ENCODE results near the gene SEZ6L.

Gene SEZ6L

DNA sequence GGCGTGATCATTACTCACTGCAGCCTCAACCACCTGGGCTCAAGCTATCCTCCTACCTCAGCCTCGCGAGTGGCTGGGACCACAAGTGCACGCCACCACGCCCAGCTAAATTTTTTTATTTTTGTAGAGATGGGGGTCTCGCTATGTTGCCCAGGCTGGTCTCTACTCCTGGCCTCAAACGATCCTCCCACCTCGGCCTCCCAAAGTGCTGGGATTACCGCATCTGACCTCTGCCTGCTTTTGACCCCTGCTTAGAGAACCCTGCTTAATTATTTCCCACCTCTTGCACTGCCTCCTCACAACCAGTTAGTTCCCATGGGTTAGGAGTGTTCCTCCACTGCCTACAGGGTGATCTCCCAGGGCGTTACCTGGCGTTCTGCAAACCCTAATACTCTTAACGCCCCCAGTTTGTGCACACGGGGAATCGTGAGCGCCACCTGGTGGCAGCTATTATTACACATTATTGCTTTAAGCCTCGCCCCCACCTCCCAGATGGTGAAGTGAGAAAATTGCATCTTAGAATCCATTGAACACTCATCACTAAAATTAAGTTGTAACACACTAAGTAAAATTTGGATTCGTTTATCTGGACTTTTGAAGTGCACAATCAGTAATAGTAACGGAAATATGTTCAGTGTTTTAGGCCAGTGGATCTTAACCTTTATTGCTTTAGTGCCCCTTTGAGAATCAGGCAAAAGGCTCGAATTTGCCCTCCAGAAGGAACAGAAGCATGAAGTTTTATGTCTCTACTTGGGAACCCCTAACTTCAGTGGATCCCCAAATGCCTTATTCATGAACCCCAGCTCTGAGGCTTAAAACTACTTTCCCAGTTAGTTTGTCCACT, 198.4 kb downstream of the SEZ6L start:
- Histone ChIP-seq H3K4me3 (ENCODE audit: low read depth in 1 of 2, low read length in 1 of 2) (no peak overlapping the region), H3K27ac (no peak overlapping the region), H3K36me3 (no peaks in the 10 kb centered on the region), H3K9me3 (no peaks in the 10 kb centered on the region), H3K4me1 (ENCODE audit: control insufficient read depth in 1 of 2, insufficient read depth in 1 of 2, low read depth in 1 of 2, low read length in 1 of 2) (no peaks in the 10 kb centered on the region), H3K27me3 (peaks cover 12% of the 10 kb centered on the region)
- TF ChIP-seq, protein P1, sequence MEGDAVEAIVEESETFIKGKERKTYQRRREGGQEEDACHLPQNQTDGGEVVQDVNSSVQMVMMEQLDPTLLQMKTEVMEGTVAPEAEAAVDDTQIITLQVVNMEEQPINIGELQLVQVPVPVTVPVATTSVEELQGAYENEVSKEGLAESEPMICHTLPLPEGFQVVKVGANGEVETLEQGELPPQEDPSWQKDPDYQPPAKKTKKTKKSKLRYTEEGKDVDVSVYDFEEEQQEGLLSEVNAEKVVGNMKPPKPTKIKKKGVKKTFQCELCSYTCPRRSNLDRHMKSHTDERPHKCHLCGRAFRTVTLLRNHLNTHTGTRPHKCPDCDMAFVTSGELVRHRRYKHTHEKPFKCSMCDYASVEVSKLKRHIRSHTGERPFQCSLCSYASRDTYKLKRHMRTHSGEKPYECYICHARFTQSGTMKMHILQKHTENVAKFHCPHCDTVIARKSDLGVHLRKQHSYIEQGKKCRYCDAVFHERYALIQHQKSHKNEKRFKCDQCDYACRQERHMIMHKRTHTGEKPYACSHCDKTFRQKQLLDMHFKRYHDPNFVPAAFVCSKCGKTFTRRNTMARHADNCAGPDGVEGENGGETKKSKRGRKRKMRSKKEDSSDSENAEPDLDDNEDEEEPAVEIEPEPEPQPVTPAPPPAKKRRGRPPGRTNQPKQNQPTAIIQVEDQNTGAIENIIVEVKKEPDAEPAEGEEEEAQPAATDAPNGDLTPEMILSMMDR (IDR thresholded peaks at IDR 0.05), result peak; percentile 62

DNA sequence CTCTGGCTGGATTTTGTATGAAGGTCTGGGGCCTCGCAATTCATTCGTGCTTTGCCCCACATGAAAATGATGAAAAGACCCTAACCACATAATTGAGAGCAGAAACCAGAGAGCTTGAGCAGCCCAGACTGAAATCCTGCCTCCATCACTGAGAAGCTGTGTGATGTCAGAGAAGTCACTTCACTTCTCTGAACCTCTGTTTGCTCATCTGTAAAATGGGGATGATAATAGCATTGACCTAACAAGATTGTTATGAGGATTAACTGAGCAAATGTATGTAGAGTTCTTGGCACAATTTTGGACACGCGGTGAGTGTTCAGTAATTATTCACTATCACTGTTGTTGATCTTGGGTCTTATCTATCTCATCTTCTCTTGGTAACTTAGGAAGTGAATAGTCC, 203.6 kb downstream of the SEZ6L start:
- Histone ChIP-seq H3K4me1 (ENCODE audit: control insufficient read depth in 1 of 2, insufficient read depth in 1 of 2, low read depth in 1 of 2, low read length in 1 of 2) (peaks cover 0 to 4% of the 10 kb centered on the region in 2 experiments), H3K36me3 (no peaks in the 10 kb centered on the region), H3K27ac (no peak overlapping the region), H3K4me3 (ENCODE audit: low read depth in 1 of 2, low read length in 1 of 2) (no peak overlapping the region), H3K9me3 (no peaks in the 10 kb centered on the region), H3K27me3 (peaks cover 17% of the 10 kb centered on the region)
- TF ChIP-seq, protein P1 (IDR thresholded peaks at IDR 0.05), result no peak

DNA sequence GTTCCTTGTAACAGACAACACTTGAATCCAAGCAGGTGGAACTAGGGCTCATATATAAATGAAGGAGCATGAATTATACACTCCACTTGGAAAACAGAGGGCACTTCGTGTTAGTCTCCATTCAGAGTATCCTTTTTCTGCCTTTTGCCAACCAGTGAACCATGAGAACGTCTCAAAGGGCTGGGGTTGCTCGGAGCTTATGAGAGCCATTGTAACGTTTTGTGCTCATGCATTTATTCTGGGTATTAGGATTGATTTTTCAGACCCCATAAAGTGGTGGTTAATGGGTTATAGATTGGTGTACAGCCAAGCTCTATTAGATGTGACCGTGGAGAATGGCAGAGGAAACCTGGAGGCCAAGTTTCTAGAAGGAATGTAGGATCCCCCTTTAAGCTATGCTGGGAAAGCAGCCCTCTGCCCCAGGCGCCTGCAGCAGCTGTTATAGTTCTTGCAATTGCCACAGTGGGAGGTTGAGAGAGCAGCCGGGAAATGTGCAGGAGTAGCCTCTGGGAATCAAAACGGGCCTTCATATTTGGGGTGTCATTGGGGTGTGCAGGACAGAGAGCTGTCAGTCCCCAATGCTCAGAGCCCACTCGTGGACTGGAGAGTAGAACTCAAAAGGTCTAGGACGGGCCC, 205.2 kb downstream of the SEZ6L start:
- TF ChIP-seq, protein P1 (IDR thresholded peaks at IDR 0.05), result no peak

DNA sequence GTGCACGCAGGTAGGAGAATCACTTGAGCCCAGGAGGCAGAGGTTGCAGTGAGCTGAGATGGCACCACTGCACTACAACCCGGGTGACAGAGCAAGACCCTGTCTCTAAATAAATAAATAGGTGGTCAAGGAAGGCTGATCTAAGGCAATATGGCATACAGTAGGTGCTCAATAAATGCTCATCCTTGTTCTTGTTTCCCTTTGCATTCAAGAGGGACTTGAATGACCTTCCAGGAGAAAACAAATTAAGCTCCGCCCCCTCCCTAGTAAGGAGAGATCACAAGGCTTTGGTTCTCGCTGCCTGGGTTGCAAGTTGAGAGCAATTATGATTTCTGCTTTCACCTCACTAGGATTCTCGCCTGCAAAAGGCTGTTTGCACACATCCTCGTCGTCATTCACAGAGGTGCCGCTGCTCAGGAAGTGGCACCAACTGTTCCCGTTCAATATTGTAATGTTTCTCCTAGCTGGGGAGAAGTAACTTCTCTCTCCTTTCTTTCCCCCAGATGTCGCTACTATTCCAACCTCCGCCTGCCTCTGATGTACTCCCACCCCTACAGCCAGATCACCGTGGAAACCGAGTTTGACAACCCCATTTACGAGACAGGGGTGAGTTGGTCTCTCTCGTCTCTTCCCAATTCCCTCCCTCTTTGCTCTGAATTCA, 208.0 kb downstream of the SEZ6L start:
- TF ChIP-seq, protein P1 (IDR thresholded peaks at IDR 0.05), result no peak
- Histone ChIP-seq H3K27me3 (peaks cover 31% of the 10 kb centered on the region), H3K36me3 (no peaks in the 10 kb centered on the region), H3K4me3 (ENCODE audit: low read depth in 1 of 2, low read length in 1 of 2) (no peak overlapping the region), H3K4me1 (ENCODE audit: control insufficient read depth in 1 of 2, insufficient read depth in 1 of 2, low read depth in 1 of 2, low read length in 1 of 2) (peaks cover 0 to 4% of the 10 kb centered on the region in 2 experiments), H3K9me3 (no peaks in the 10 kb centered on the region), H3K27ac (no peak overlapping the region)

More for the DNA sequence above, 205.2 kb downstream of the SEZ6L start:
- Histone ChIP-seq H3K27ac (no peak overlapping the region), H3K4me1 (ENCODE audit: control insufficient read depth in 1 of 2, insufficient read depth in 1 of 2, low read depth in 1 of 2, low read length in 1 of 2) (peaks cover 0 to 4% of the 10 kb centered on the region in 2 experiments), H3K4me3 (ENCODE audit: low read depth in 1 of 2, low read length in 1 of 2) (no peak overlapping the region), H3K27me3 (peaks cover 17% of the 10 kb centered on the region), H3K36me3 (no peaks in the 10 kb centered on the region), H3K9me3 (no peaks in the 10 kb centered on the region)

DNA sequence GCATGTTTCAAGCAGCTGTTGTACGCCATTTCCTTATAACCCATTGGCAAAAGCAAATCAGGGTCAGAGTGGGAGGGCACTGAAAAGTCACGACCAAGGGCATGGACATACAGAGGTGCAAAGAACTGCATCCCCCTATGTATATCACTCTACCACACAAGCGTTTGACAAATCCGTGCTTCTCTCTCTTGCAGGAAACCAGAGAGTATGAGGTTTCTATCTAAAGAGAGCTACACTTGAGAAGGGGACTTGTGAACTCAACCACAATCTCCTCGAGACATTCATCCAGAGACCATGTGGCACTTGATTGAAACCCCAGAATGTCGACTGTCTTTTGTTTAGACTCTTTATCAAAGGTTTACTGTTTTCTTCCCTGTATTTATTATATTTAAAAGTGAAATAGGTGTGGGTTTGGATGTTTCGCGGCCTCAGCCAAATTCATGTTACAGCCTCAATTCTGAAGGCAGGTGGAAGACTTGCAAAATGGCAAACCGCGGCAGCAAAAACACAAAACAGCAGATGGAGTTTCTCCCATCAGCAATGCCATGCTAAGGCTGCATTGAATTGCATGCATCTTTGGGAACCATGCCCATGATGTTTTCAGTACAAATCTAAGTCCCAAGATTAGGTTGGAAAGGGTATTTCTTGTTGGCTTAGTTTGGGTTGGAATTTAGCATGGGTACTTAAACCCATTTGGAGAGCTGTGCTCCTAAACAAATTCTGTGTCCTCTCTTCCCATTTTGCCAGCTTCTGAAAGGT, 211.0 kb downstream of the SEZ6L start:
- no peaks in the 10 kb centered on the region for H3K9me3 ChIP-seq
- no peaks in the 10 kb centered on the region for H3K36me3 ChIP-seq
- H3K27me3 ChIP-seq, result peaks cover 26% of the 10 kb centered on the region
- no peak overlapping the region for H3K4me3 ChIP-seq (ENCODE audit: low read depth in 1 of 2, low read length in 1 of 2)
- H3K4me1 ChIP-seq (ENCODE audit: control insufficient read depth in 1 of 2, insufficient read depth in 1 of 2, low read depth in 1 of 2, low read length in 1 of 2), result peaks cover 4 to 6% of the 10 kb centered on the region in 2 experiments
- no peak overlapping the region for H3K27ac ChIP-seq
- TF ChIP-seq, protein P1 (IDR thresholded peaks at IDR 0.05), result no peak

Data from neutrophil (primary cell).